GM19240 (cell line): ENCODE data around the gene CIAO2B.
"Not testable (repeated sequence)": the region's sequence is repeated elsewhere in the genome, so short reads cannot be mapped to it uniquely, and the experiment has no call there.

Experiments used
- DNase-seq: peaks from one replicate; pipeline ENCODE4 v3.0.0; 2011; ENCODE audit warnings: low spot score; ENCODE audit not compliant: insufficient read length

CIAO2B gene

DNA sequence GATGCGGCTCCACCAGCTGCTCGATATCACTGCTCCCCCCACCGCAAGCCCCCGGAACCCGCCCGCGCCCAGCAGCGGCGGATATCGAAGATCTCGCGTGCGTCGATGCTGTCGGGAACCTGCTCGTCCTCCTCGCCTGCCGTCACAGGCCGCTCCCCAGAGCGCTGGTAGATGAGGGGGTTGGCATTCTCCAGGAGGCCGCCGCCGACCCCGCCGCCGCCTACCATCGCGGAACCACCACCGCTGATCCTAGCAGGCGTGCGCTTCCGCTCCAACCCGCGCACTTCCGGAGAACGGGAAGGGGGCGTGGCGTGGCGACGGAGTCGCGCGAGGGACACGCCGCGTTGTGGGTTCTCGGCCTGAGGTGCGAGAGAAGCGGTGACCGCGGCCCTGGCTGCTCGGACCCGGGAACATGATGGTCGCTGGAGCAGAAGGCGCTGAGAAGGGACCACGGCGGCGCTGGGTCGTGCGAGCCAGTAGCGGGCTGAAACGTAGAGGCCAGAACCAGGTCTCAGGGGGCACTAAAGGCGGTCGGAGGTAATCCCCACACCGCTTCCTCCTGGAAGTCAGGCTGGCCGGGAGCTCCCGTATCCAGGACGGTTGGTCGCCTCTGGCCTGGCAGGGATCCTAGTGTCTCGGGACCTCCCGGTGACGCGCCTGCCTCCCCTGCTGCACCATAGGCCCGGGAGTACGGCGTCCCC is at the start of gene CIAO2B:
CIAO2B (minus strand) TSS at position 265 of the 701 bp plus-strand sequence; CDS start at position 227, 38 bp downstream.
- peak; percentile 83 for DNase-seq

DNA sequence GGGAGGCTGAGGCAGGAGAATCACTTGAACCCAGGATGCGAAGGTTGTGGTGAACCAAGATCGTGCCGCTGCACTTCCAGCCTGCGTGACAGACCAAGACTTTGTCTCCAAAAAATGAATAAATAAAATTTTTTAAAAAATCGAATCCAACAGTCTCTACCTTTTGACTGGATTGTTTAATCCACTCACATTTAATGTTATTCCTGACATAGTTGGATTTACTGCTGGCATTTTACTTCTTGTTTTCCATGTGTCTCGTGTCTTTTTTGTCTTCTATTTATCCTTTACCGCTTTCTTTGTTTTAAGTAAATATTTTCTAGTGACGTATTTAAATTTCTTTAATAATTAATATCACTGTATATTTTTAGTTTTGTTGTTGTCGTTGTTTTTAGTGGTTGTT is 48.8 kb upstream of the CIAO2B start:
- no peak for DNase-seq

DNA sequence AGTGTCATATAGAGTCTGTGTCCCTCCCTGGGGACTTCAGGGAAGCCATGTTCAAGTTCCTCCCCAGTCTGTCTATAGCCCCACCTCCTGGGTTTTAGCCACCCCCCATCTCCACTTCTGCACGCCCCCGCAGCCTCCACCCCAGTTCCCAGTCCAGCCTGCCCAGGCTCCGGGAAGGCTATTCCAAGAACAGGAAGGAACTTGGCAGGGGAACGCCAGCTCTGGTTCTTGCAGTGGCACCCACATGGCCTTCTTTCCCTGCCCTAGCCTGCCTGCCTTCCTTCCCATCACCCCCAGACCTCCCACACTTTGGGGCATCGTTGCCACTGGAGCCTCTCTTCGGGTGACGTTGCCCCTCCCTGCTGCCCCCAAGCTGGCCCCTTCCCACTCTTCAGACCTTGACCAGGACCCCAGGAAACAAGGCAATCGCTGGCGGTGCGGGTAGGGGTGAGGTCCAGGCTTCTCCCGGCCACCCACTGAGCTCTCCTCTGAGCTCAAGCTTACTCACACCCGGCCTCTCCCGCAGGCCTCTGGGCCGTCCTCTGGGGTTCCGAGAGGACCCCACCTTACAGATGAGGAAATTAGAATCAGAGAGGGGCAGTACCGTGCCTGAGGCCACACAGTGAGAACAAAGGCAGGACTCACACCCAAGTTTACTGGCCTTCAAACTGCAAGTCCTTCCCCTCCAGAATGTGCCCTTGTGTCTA is 45.0 kb upstream of the CIAO2B start:
- DNase-seq, result no peak

DNA sequence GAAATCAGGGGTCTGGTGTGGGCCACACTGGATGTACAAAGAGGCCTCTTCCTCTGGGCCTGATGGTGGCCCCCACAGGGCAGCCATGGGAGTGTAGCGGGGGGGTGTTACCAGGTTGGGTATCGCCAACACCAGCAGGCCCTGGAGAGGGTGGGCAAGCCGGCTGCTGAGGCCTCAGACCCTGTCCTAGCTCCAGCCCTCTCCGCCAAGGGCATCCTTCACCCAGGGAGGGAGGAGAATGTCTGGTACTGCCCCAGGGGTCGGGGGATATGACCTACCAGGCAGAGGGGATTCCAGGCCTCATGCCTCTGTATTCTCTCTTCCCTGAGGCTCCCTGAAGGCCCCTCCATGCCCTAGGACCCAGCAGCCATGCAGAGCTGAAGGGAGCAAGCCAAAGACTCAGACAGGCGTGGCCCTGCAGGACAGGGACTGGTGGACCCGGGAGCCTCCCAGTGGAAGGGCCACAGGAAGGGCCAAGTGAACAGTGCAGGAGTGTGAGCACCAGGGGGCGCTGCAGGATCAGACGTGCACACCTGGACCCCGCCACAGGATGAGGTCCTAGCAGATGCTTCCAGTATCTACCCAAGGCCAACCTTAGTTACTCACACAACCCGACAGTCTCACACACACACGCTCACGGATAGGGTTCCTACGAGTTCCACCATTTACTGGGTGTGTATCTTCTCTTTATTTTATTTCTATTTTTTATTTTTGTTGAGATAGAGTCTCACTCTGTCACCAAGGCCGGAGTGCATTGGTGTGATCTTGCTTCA is 43.3 kb upstream of the CIAO2B start:
- peak; percentile 90 for DNase-seq

DNA sequence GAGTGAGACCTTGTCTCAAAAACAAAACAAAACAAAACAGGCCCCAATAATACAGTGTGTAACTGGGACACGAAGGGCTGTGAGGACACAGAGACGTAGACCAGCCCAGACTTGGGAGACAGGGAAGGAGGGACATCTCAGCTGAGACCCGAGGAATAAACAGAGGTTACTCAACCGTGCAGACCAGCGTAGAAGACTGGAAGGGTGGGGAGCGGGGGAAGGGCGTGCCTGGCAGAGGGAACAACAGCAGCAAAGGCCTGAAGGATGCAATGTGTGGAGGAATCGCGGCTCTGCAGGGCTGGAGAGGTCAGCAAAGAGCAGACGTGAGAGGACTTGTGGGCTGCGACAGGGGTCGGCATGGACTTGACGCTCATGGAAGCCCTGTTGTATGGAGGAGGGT is 42.5 kb upstream of the CIAO2B start:
- no peak for DNase-seq

DNA sequence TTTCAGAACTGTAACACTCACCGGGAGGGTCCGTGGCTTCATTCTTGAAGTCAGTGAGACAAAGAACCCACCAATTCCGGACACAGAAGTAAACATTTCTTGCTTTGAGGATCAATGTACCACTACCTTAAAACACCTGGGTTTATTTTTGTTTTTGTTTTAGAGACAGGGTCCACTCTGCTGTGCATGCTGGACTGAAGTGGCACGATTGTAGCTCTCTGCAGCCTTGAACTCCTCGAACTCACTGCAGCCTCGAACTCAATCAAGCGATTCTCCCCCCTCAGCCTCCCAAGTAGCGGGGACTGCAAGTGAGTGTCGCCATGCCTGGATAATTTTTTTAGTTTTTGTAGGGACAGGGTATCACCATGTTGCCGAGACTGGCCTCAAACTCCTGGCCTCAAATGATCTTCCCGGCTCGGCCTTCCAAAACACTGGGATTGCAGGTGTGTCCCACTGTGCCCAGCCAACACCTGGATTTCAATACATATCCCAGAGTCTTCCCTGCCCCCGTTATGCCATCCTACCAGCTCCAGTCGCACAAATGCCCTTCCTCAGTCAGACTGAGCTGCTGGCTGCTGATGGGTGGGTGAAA is 41.2 kb upstream of the CIAO2B start:
- no peak for DNase-seq

DNA sequence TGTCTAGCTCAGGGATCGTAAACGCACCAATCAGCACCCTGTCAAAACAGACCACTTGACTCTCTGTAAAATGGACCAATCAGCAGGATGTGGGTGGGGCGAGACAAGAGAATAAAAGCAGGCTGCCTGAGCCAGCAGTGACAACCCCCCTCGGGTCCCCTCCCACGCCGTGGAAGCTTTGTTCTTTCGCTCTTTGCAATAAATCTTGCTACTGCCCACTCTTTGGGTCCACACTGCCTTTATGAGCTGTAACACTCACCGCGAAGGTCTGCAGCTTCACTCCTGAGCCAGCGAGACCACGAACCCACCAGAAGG is 40.7 kb upstream of the CIAO2B start:
- not testable (repeated sequence) for DNase-seq

DNA sequence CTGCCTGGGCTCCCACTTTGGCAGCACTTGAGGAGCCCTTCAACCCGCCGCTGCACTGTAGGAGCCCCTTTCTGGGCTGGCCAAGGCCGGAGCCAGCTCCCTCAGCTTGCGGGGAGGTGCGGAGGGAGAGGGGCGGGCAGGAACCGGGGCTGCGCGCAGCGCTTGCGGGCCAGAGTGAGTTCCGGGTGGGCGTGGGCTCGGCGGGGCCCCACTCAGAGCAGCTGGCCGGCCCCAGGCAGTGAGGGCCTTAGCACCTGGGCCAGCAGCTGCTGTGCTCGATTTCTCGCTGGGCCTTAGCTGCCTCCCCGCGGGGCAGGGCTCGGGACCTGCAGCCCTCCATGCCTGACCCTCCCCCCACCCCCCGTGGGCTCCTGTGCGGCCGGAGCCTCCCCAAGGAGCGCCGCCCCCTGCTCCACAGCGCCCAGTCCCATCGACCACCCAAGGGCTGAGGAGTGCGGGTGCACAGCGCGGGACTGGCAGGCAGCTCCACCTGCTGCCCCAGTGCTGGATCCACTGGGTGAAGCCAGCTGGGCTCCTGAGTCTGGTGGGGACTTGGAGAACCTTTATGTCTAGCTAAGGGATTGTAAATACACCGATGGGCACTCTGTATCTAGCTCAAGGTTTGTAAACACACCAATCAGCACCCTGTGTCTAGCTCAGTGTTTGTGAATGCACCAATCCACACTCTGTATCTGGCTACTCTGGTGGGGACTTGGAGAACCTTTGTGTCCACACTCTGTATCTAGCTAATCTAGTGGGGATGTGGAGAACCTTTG is 40.1 kb upstream of the CIAO2B start:
- not testable (repeated sequence) for DNase-seq

DNA sequence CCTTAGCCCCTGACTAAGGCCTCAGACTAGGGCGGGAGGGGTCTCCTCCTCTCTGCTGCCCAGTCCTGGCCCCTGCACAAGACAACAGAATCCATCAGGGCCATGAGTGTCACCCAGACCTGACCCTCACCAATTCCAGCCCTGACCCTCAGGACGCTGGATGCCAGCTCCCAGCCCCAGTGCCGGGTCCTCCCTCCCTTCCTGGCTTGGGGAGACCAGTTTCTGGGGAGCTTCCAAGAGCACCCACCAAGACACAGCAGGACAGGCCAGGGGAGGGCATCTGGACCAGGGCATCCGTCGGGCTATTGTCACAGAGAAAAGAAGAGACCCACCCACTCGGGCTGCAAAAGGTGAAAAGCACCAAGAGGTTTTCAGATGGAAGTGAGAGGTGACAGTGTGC is 39.5 kb upstream of the CIAO2B start:
- no peak for DNase-seq

DNA sequence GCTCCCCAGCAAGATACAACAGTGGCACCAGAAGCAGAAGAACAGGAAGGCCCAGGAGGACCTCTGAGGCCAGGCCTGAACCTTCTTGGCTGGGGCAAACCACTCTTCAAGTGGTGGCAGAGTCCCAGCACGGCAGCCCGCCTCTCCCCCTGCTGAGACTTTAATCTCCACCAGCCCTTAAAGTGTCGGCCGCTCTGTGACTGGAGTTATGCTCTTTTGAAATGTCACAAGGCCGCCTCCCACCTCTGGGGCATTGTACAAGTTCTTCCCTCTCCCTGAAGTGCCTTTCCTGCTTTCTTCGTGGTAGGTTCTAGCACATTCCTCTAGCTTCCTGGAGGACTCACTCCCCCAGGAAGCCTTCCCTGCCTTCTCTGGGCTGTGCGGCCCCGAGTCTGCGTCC is 38.8 kb upstream of the CIAO2B start:
- no peak for DNase-seq

DNA sequence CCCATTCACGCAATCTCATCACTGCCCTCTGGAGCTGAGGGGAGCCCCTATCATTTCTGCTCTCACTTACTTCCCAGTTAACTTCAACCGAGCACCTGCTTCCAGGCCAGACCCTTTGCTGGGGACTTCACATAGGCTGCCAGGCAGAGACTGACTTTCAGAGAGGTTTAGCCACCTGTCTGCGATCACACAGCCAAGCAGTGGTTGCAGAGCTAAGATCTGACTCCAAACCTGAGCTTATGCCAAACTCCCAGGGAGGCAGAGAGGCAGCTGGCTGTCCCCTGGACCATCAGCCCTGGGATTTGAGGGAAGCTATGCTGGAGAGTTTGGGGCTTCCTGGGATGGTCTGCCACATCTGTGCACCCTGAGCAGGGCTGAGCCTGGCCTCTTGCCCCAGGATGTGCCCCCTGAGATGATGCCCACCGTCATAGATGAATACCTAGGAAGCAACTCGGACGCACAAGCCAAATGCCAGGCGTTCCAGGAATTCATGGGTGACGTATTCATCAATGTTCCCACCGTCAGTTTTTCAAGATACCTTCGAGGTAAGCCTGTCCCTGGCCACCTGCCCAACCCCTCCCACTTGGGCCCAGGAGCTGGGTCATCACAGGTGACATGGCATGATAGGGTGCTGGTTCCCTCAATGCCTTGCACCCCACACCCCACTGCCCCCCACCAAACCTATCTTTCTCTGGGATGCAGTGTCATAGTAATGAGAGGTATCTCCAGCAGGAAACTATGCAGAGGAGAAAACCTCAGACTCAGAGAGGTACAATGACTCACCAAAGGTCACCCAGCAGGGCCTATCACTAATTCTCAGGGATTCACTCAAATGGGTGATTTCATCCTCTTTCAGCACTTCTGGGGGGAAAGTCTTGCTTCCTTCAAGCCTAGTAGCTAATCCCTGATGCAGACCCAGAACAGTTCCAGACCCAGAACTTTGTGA is 36.8 kb upstream of the CIAO2B start:
- no peak for DNase-seq

DNA sequence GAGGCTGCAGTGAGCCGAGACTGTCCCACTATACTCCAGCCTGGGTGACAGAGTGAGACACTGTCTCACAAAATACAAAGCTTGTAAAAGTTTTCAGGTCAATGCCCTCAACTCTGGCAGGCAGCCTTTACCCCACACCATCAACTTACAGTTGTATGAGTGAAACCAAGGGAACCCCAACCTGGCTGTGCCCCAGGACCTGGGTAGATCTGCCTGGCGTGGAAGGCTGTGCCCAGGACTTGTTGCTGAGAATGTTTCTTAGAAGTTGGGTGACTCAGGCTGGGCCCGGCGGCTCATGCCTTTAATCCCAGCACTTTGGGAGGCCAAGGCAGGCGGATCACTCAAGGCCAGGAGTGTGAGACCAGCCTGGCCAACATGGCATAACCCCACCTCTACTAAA is 34.6 kb upstream of the CIAO2B start:
- no peak for DNase-seq

DNA sequence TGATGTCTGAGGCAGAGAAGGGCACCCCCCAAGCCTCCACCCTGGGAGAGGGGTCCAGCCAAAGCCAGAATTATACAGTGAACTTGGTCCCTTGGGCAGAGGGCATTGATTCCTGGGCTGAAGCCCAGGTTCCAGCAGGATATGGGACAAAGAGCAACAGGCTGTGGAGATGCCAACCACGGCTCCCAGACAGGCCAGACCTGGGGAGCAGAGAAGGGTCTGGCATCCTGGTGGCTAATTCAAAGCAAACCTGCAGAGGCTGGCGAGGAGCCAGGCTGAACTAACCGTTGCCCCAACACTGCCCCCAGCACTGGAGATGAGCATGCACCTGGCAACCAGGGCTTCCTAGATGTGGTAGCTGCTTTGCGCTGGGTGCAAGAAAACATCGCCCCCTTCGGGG is 29.8 kb upstream of the CIAO2B start:
- DNase-seq, result no peak

DNA sequence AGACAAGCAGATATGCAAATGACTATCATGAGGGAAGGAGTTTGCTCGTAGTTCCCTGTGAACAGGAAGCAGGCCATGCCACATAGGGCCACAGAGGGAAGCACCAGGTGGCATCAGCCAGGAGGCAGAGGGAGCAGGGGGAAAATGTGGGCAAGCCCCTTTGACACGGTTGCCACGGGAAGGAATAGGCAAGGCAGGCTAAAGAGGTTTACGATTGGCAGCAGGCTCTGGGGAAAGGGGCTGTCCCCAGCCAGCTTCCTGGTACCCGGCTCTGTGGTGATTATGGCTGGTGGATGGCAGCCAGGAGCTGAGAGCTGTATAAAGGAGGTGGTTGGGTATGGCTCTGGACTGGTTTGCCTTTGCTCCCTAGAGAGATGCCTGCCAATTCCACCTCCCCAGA is 27.7 kb upstream of the CIAO2B start:
- DNase-seq, result no peak

DNA sequence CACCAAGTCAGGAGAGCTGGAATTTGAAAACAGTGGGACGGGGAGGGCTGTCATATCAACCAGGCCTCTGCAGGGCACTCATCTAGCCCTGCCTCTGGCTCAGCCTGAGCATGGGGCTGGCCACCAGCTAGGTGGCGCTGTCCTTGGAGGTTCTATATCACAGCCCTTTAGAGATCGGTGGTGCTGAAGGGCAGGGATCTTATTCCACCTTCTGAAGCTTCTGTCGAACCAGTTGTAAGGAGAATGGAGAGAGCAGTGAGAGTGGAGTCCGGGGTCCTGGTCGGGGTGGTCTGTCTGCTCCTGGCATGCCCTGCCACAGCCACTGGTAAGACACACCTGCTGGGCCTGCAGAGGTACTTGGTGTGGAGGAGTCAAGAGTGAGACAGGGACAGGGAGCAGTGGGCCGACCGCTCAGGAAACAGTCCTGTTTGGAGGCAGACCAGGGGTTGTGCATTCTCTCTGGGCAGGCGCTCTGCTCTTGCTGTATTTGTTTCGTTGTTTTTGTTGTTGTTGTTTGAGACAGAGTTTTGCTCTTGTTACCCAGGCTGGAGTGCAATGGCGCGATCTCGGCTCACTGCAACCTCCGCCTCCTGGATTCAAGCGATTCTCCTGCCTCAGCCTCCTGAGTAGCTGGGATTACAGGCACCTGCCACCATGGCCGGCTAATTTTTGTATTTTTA is 27.0 kb upstream of the CIAO2B start, which contains the start of gene CES3:
CES3 (plus strand) TSS at position 202 of the 680 bp plus-strand sequence; CDS start at position 244, 42 bp downstream.
- DNase-seq, result peak; percentile 47

DNA sequence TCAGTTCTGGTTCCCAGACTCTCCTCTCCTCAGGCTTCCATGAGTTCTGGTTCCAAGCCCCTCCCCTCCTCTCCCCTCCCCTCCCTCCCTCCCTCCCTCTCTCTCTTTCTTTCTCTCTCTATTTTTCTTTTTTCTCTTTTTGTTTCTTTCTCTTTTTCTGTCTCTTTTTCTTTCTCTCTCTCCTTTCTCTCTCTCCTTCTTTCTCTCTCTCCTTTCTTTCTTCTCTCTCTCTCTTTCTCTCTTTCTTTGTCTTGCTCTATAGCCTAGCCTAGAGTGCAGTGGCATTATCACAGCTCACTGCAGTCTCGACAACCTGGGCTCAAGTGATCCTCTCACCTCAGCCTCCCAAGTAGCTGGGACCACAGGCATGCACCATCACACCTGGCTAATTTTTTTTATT is 26.1 kb upstream of the CIAO2B start:
- DNase-seq, result no peak

DNA sequence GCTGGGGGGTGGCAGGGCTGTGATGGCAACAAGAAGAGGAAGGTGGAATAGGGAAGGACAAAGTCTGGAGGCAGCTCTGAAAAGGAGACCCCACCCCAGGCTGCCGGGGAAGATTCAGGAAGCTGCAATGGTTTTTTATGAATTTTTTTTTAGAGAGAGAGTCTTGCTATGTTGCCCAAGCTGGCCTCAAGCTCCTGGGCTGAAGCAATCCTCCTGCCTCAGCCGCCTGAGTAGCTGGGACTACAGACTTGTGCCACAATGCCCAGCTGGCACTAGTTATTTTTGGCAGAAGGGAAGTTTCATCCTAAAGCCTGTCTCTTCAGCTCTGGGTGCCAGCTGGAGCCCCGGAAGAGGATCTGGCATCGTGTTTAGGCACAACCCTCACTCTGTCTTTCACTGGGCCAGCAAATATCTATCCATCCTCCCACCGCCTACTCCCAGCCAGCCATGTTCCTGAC is 25.5 kb upstream of the CIAO2B start:
- no peak for DNase-seq

DNA sequence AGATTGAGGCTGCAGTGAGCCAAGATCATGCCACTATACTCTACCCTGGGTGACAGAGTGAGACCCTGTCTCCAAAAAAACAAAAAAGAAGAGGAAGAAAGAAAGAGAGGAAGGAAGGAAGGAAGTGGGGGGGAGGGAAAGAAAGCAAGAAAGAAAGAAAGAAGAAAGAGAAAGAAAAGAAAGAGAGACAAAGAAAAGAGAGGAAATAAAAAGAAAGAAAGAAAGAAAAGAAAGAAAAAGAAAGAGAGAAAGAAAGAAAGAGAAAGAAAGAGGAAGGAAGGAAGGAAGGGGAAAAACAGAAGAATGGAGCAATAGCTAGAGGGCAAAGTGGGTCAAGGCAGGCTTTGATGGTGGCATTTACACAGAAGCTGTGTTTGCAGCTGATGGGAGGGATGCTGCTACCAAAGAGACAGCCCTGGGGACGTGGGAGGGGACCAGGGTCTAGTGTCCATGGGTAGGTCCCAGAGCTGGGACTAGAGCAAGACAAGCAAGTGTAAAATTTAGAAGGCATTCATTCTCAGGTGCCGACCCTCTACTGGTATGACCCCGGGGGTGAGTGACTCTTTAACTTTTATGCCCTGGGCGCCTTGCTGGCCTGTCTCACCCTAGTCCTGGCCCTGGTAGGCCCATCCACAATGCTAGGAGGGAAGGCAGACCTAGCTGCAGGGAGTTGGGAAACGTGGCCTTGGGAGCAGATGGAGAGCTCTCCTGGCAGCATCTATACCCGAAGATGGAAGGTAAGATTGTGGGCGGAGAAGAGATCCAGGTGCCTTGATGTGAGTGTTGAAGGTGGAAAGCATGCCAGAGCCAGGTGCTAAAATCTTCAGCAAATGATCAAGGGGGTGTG is 24.9 kb upstream of the CIAO2B start:
- no peak for DNase-seq

DNA sequence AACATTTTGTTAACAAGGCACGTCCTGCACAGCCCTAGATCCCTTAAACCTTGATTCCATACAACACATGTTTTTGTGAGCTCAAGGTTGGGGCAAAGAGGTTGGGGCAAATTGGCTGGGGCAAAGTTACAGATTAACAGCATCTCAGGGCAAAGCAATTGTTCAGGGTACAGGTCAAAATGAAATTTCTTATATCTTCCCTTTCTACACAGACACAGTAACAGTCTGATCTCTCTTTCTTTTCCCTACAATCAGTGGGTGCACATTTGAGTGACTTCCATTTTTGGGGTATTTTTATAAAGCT is 21.9 kb upstream of the CIAO2B start:
- DNase-seq, result not testable (repeated sequence)
